Measurements from ENCODE around the gene ANKS4B. TPM values are rescaled to one million over a fixed set of nuclear protein-coding genes. Genes with fewer than 3 reads are reported as not detected.
"Not testable (repeated sequence)": the region's sequence is repeated elsewhere in the genome, so short reads cannot be mapped to it uniquely, and the experiment has no call there.

Gene ANKS4B
- total RNA-seq, 2 experiments from 2014 or later, result not detected

- Mint-ChIP-seq H3K36me3 (no peaks in the 10 kb centered on the region), H3K4me1 (peaks cover 6% of the 10 kb centered on the region), H3K9me3 (ENCODE audit: low read depth) (no peaks in the 10 kb centered on the region), H3K4me3 (no peak overlapping the region), H3K27me3 (peaks cover 77% of the 10 kb centered on the region), H3K27ac (no peak overlapping the region)
- DNase-seq, result no peak
- ATAC-seq, result no peak
- CTCF ChIA-PET, result interaction anchor here (1.0 kb wide), 1 partner anchor 1094 kb away, joined by 4 read pairs; no protein-coding TSS in a partner anchor
Observed at GRCh38 chr16:21226749-21227148, 6.8 kb upstream of the ANKS4B start.

- H3K4me3 Mint-ChIP-seq, result no peak overlapping the region
- peaks cover 75% of the 10 kb centered on the region for H3K27me3 Mint-ChIP-seq
- peaks cover 6% of the 10 kb centered on the region for H3K4me1 Mint-ChIP-seq
- no peaks in the 10 kb centered on the region for H3K36me3 Mint-ChIP-seq
- H3K9me3 Mint-ChIP-seq (ENCODE audit: low read depth), result no peaks in the 10 kb centered on the region
- no peak overlapping the region for H3K27ac Mint-ChIP-seq
- no peak for DNase-seq
- ATAC-seq, result no peak
- CTCF ChIA-PET, result no interaction called here
Observed at GRCh38 chr16:21227866-21228265, 5.6 kb upstream of the ANKS4B start.

GRCh38 chr16:21228361-21228872 is 5.1 kb upstream of the ANKS4B start:
- no peaks in the 10 kb centered on the region for H3K9me3 Mint-ChIP-seq (ENCODE audit: low read depth)
- peaks cover 76% of the 10 kb centered on the region for H3K27me3 Mint-ChIP-seq
- H3K36me3 Mint-ChIP-seq, result no peaks in the 10 kb centered on the region
- H3K4me1 Mint-ChIP-seq, result peaks cover 6% of the 10 kb centered on the region
- H3K27ac Mint-ChIP-seq, result no peak overlapping the region
- ATAC-seq (no peak), DNase-seq (no peak)
- no peak overlapping the region for H3K4me3 Mint-ChIP-seq
- CTCF ChIA-PET, result no interaction called here

- ATAC-seq (no peak), DNase-seq (no peak)
- Mint-ChIP-seq H3K4me3 (no peak overlapping the region), H3K36me3 (no peaks in the 10 kb centered on the region), H3K4me1 (no peaks in the 10 kb centered on the region), H3K9me3 (ENCODE audit: low read depth) (no peaks in the 10 kb centered on the region), H3K27me3 (peaks cover 66% of the 10 kb centered on the region), H3K27ac (no peak overlapping the region)
- CTCF ChIA-PET, result interaction anchor here (0.6 kb wide), 1 partner anchor 137 kb away, joined by 3 read pairs; no protein-coding TSS in a partner anchor
Observed at GRCh38 chr16:21233045-21233520, 416 bp upstream of the ANKS4B start.

GRCh38 chr16:21235199-21235585 is 1.7 kb downstream of the ANKS4B start:
- Mint-ChIP-seq H3K27ac (no peak overlapping the region), H3K4me3 (no peak overlapping the region), H3K36me3 (no peaks in the 10 kb centered on the region), H3K9me3 (ENCODE audit: low read depth) (no peaks in the 10 kb centered on the region), H3K27me3 (peaks cover 52% of the 10 kb centered on the region), H3K4me1 (no peaks in the 10 kb centered on the region)
- no peak for ATAC-seq
- CTCF ChIA-PET, result no interaction called here
- no peak for DNase-seq

GRCh38 chr16:21236831-21237230 is 3.3 kb downstream of the ANKS4B start:
- H3K27me3 Mint-ChIP-seq, result peaks cover 37% of the 10 kb centered on the region
- H3K4me1 Mint-ChIP-seq, result no peaks in the 10 kb centered on the region
- no peaks in the 10 kb centered on the region for H3K9me3 Mint-ChIP-seq (ENCODE audit: low read depth)
- H3K27ac Mint-ChIP-seq, result no peak overlapping the region
- H3K4me3 Mint-ChIP-seq, result no peak overlapping the region
- no peaks in the 10 kb centered on the region for H3K36me3 Mint-ChIP-seq
- DNase-seq, result no peak
- CTCF ChIA-PET, result no interaction called here
- no peak for ATAC-seq

GRCh38 chr16:21239646-21240045 is 6.1 kb downstream of the ANKS4B start:
- Mint-ChIP-seq H3K27me3 (peaks cover 33% of the 10 kb centered on the region), H3K9me3 (ENCODE audit: low read depth) (no peaks in the 10 kb centered on the region), H3K36me3 (no peaks in the 10 kb centered on the region), H3K4me3 (no peak overlapping the region), H3K27ac (no peak overlapping the region), H3K4me1 (no peaks in the 10 kb centered on the region)
- CTCF ChIA-PET, result no interaction called here
- ATAC-seq, result no peak
- no peak for DNase-seq

- no peaks in the 10 kb centered on the region for H3K4me1 Mint-ChIP-seq
- H3K27ac Mint-ChIP-seq, result no peak overlapping the region
- no peaks in the 10 kb centered on the region for H3K36me3 Mint-ChIP-seq
- H3K4me3 Mint-ChIP-seq, result no peak overlapping the region
- H3K9me3 Mint-ChIP-seq (ENCODE audit: low read depth), result no peaks in the 10 kb centered on the region
- ATAC-seq, result no peak
- no peak for DNase-seq
- CTCF ChIA-PET, result no interaction called here
- H3K27me3 Mint-ChIP-seq, result peaks cover 46% of the 10 kb centered on the region
Observed at GRCh38 chr16:21242756-21243155, 9.3 kb downstream of the ANKS4B start.

- DNase-seq (no peak), ATAC-seq (no peak)
- Mint-ChIP-seq H3K36me3 (no peaks in the 10 kb centered on the region), H3K27me3 (peaks cover 49% of the 10 kb centered on the region), H3K27ac (no peak overlapping the region), H3K9me3 (ENCODE audit: low read depth) (no peaks in the 10 kb centered on the region), H3K4me1 (no peaks in the 10 kb centered on the region), H3K4me3 (no peak overlapping the region)
- CTCF ChIA-PET, result no interaction called here
Observed at GRCh38 chr16:21244518-21245215, 11.2 kb downstream of the ANKS4B start.

- H3K4me1 Mint-ChIP-seq; H3K4me3 Mint-ChIP-seq; H3K36me3 Mint-ChIP-seq; H3K27ac Mint-ChIP-seq; ATAC-seq; DNase-seq; H3K9me3 Mint-ChIP-seq (ENCODE audit: low read depth): not testable (repeated sequence)
- peaks cover 54% of the 10 kb centered on the region for H3K27me3 Mint-ChIP-seq
- CTCF ChIA-PET, result interaction anchor here (0.6 kb wide), 1 partner anchor 112 kb away, joined by 3 read pairs; no protein-coding TSS in a partner anchor
Observed at GRCh38 chr16:21248179-21248578, 14.7 kb downstream of the ANKS4B start.

- no peak overlapping the region for H3K27ac Mint-ChIP-seq
Observed at GRCh38 chr16:21250072-21250923, 16.8 kb downstream of the ANKS4B start.

GRCh38 chr16:21253470-21253869 is 20.0 kb downstream of the ANKS4B start:
- DNase-seq, result no peak
- Mint-ChIP-seq H3K27me3 (peaks cover 35% of the 10 kb centered on the region), H3K4me1 (no peaks in the 10 kb centered on the region), H3K4me3 (no peak overlapping the region), H3K9me3 (ENCODE audit: low read depth) (no peaks in the 10 kb centered on the region), H3K36me3 (no peaks in the 10 kb centered on the region), H3K27ac (no peak overlapping the region)
- no peak for ATAC-seq
- CTCF ChIA-PET, result no interaction called here

More at GRCh38 chr16:21250072-21250923, 16.8 kb downstream of the ANKS4B start:
- DNase-seq (no peak), ATAC-seq (no peak)
- Mint-ChIP-seq H3K27me3 (peaks cover 43% of the 10 kb centered on the region), H3K9me3 (ENCODE audit: low read depth) (no peaks in the 10 kb centered on the region), H3K4me3 (no peak overlapping the region), H3K36me3 (no peaks in the 10 kb centered on the region), H3K4me1 (no peaks in the 10 kb centered on the region)
- CTCF ChIA-PET, result no interaction called here

GRCh38 chr16:21256636-21257035 is 23.1 kb downstream of the ANKS4B start:
- CTCF ChIA-PET, result no interaction called here

GRCh38 chr16:21257284-21257683 is 23.8 kb downstream of the ANKS4B start:
- H3K4me1 Mint-ChIP-seq, result no peaks in the 10 kb centered on the region
- ATAC-seq (no peak), DNase-seq (no peak)
- H3K36me3 Mint-ChIP-seq, result no peaks in the 10 kb centered on the region
- H3K27me3 Mint-ChIP-seq, result peaks cover 25% of the 10 kb centered on the region
- no peak overlapping the region for H3K4me3 Mint-ChIP-seq
- CTCF ChIA-PET, result no interaction called here
- no peaks in the 10 kb centered on the region for H3K9me3 Mint-ChIP-seq (ENCODE audit: low read depth)
- H3K27ac Mint-ChIP-seq, result no peak overlapping the region

More at GRCh38 chr16:21256636-21257035, 23.1 kb downstream of the ANKS4B start:
- DNase-seq, result no peak
- H3K27ac Mint-ChIP-seq, result no peak overlapping the region
- H3K4me1 Mint-ChIP-seq, result no peaks in the 10 kb centered on the region
- ATAC-seq, result no peak
- no peaks in the 10 kb centered on the region for H3K36me3 Mint-ChIP-seq
- H3K4me3 Mint-ChIP-seq, result no peak overlapping the region
- no peaks in the 10 kb centered on the region for H3K9me3 Mint-ChIP-seq (ENCODE audit: low read depth)
- peaks cover 25% of the 10 kb centered on the region for H3K27me3 Mint-ChIP-seq
